Endothelial cell of umbilical vein (primary cell): ENCODE measurements around the gene ERBIN. TPM values are rescaled to one million over a fixed set of nuclear protein-coding genes. Genes with fewer than 3 reads are reported as not detected.

Source experiments
- BruUV-seq: library from RNA; stranded (reverse); fragments of 400-500 nt; replicated peaks from 2 replicates; lab custom pipeline; 2021; lab: Mats Ljungman, UMichigan
- CTCF ChIA-PET: fragments of 300-600, 350-600 bp; sonication (Branson Sonifier 250); formaldehyde crosslinking; loops from one replicate; lab custom pipeline; 2021; ENCODE audit warnings: antibody characterized with exemption, inconsistent platforms; lab: Charles Lee
- POLR2A ChIA-PET: fragments of 300-600, 350-600 bp; sonication (Branson Sonifier 250); formaldehyde crosslinking; loops from one replicate; lab custom pipeline; 2021; ENCODE audit warnings: antibody characterized with exemption, inconsistent platforms; lab: Charles Lee
- DNase-seq: peaks from one replicate; pipeline ENCODE4 v3.0.0-alpha.2; 2011; ENCODE audit warnings: low read depth, low spot score
- FAIRE-seq: peaks from 2 replicates; lab custom pipeline; 2011; peaks lifted over from hg19 to GRCh38; lab: Jason Lieb, UNC
- H2AFZ ChIP-seq: 2 replicates; pipeline ENCODE4 v1.6.0; 2012; ENCODE audit warnings: low read depth, low read length, control low read depth, inconsistent platforms
- H3K27ac ChIP-seq: 2 replicates; pipeline ENCODE4 v1.5.1; 2011; ENCODE audit warnings: low read depth, mild to moderate bottlenecking, control low read depth, low read length, moderate library complexity; ENCODE audit not compliant: insufficient read depth
- H3K27me3 ChIP-seq, 2 experiments: 2 replicates each; pipeline versions ENCODE4 v1.6.0 to v1.6.1; 2011; ENCODE audit warnings: low read length in 2 of 2, mixed read lengths in 1 of 2; ENCODE audit not compliant: control insufficient read depth in 2 of 2, insufficient read depth in 2 of 2
- H3K36me3 ChIP-seq, 2 experiments: 2 replicates in 1 of 2; 3 replicates in 1 of 2; pipeline ENCODE4 v1.5.1; 2011; ENCODE audit warnings: low read length in 2 of 2, mild to moderate bottlenecking in 1 of 2, moderate library complexity in 1 of 2; ENCODE audit not compliant: control insufficient read depth in 2 of 2, insufficient read depth in 2 of 2; ENCODE audit errors: extremely low read depth in 1 of 2
- H3K4me1 ChIP-seq: 3 replicates; pipeline ENCODE4 v1.5.1; 2011; ENCODE audit warnings: mild to moderate bottlenecking, low read length; ENCODE audit not compliant: control insufficient read depth, insufficient read depth; ENCODE audit errors: extremely low read depth
- H3K4me2 ChIP-seq: 2 replicates; pipeline ENCODE4 v1.6.1; 2011; ENCODE audit warnings: low read length, control low read depth, mixed read lengths; ENCODE audit not compliant: insufficient read depth
- H3K4me3 ChIP-seq, 3 experiments: fragments of 200-600 bp in 1 of 3; sonication (generic), shearing (Covaris generic) in 1 of 3; replicated peaks in 1 of 3; 2 replicates each; pipeline ENCODE4 v1.5.1; 2011 to 2016; ENCODE audit warnings: control low read depth in 3 of 3, low read length in 3 of 3, mild to moderate bottlenecking in 2 of 3, inconsistent platforms in 1 of 3, low read depth in 1 of 3, moderate library complexity in 1 of 3; ENCODE audit not compliant: insufficient read depth in 1 of 3
- H3K79me2 ChIP-seq: 2 replicates; pipeline ENCODE4 v1.6.0; 2012; ENCODE audit warnings: low read length, inconsistent platforms; ENCODE audit not compliant: control insufficient read depth, insufficient read depth
- H3K9ac ChIP-seq: replicated peaks from 2 replicates; pipeline ENCODE3; 2011; ENCODE audit warnings: low read length, control low read depth; ENCODE audit not compliant: insufficient read depth; ENCODE audit errors: extremely low read depth
- H3K9me1 ChIP-seq: replicated peaks from 3 replicates; pipeline ENCODE4 v1.6.0; 2011; ENCODE audit warnings: mild to moderate bottlenecking, low read length; ENCODE audit not compliant: control insufficient read depth, insufficient read depth; ENCODE audit errors: extremely low read depth
- H3K9me3 ChIP-seq: replicated peaks from 2 replicates; pipeline ENCODE4 v1.5.1; 2012; ENCODE audit warnings: low read length, inconsistent platforms; ENCODE audit not compliant: control insufficient read depth, insufficient read depth
- H4K20me1 ChIP-seq: replicated peaks from 2 replicates; pipeline ENCODE3; 2011; ENCODE audit warnings: mild to moderate bottlenecking, low read length; ENCODE audit not compliant: control insufficient read depth, insufficient read depth; ENCODE audit errors: extremely low read depth
- CTCF ChIP-seq, 2 donors: IDR thresholded peaks; 1 replicate in 1 of 2; 2 replicates in 1 of 2; pipeline ENCODE4 v1.5.1; 2011; ENCODE audit warnings: low read length in 2 of 2, mild to moderate bottlenecking in 2 of 2, moderate library complexity in 2 of 2, control low read depth in 1 of 2, inconsistent platforms in 1 of 2, low read depth in 1 of 2; ENCODE audit not compliant: insufficient read depth in 1 of 2; ENCODE audit errors: extremely low read depth in 1 of 2
- EZH2 ChIP-seq: IDR thresholded peaks from 2 replicates; pipeline ENCODE4 v1.6.1; 2012; ENCODE audit warnings: borderline replicate concordance, low read depth, mild to moderate bottlenecking, moderate library complexity, low read length, inconsistent platforms; ENCODE audit not compliant: severe bottlenecking
- FOS ChIP-seq: IDR thresholded peaks from 2 replicates; pipeline ENCODE4 v1.6.1; 2011; ENCODE audit warnings: mild to moderate bottlenecking, low read length, moderate library complexity, borderline replicate concordance; ENCODE audit not compliant: insufficient read depth
- GATA2 ChIP-seq: IDR thresholded peaks from 2 replicates; pipeline ENCODE4 v1.7.0; 2011; ENCODE audit warnings: low read depth, mild to moderate bottlenecking, moderate library complexity, mixed read lengths, low read length; ENCODE audit not compliant: insufficient read length, insufficient read depth
- JUN ChIP-seq: IDR thresholded peaks from 2 replicates; pipeline ENCODE4 v1.6.1; 2011; ENCODE audit warnings: borderline replicate concordance, low read depth; ENCODE audit not compliant: insufficient read length, insufficient read depth
- MAX ChIP-seq: IDR thresholded peaks from 2 replicates; pipeline ENCODE4 v1.6.1; 2011; ENCODE audit not compliant: insufficient read depth, insufficient read length
- MYC ChIP-seq: IDR thresholded peaks from one replicate; pipeline ENCODE4 v1.6.1; 2011; ENCODE audit warnings: mild to moderate bottlenecking, low read depth, low read length
- POLR2A ChIP-seq: IDR thresholded peaks from 2 replicates; pipeline ENCODE4 v1.6.1; 2012; ENCODE audit warnings: low read depth, mild to moderate bottlenecking, control low read depth, low read length
- POLR2AphosphoS5 ChIP-seq: IDR thresholded peaks from 2 replicates; pipeline ENCODE4 v1.6.1; 2012; ENCODE audit warnings: low read depth, mild to moderate bottlenecking, control low read depth, low read length, moderate library complexity; ENCODE audit not compliant: insufficient read depth
- dilution Hi-C: fragments of 300-500 bp; cut with MboI; formaldehyde crosslinking; loops from one replicate; pipeline ENCODE4 v1.15.0; 2019; ENCODE audit warnings: low sequenced_read_pairs; ENCODE audit not compliant: extremely low pct_ligation_motif_present
- intact Hi-C: fragments of 100-400 bp; cut with micrococcal nuclease; formaldehyde crosslinking; loops from one replicate; pipeline ENCODE4 v1.10.0; 2022
- polyA plus RNA-seq, 4 experiments: library from polyadenylated mRNA; depleted of rRNA in 3 of 4; stranded (reverse) in 3 of 4; unstranded in 1 of 4; fragments of >200 nt; gene quantifications; 2 replicates each; pipeline versions ENCODE4 v1.2.1 to v1.2.3, GENCODE V29; 2011 to 2012; ENCODE audit warnings: missing spikeins in 1 of 4
- total RNA-seq: library from RNA; stranded (reverse); gene quantifications from 2 replicates; pipeline ENCODE4 v1.2.3, GENCODE V29; 2021

Gene ERBIN
- total and polyA plus RNA-seq, 2 donors (not counting 3 experiments of a cell fraction or from before 2014, with no cell fraction given): 8.1 to 55.6 TPM

GRCh38 chr5:65933295-65933694, 6.9 kb downstream of the ERBIN start:
- H3K36me3 ChIP-seq: no peaks in the 10 kb centered on the region
- CTCF ChIA-PET: no interaction called here
- POLR2A ChIA-PET: no interaction called here

More at GRCh38 chr5:65933295-65933694, 6.9 kb downstream of the ERBIN start:
- intact Hi-C loops (no loop called here), dilution Hi-C loops (no loop called here)
- Histone ChIP-seq H3K9ac (no peak overlapping the region), H3K9me1 (no peaks in the 10 kb centered on the region), H3K9me3 (no peaks in the 10 kb centered on the region), H3K4me1 (peaks cover 14% of the 10 kb centered on the region), H3K27me3 (no peaks in the 10 kb centered on the region), H3K79me2 (peaks cover 99% of the 10 kb centered on the region), H4K20me1 (peaks cover 13% of the 10 kb centered on the region), H2AFZ (no peak overlapping the region), H3K4me2 (no peak overlapping the region), H3K4me3 (no peak overlapping the region), H3K27ac (no peak overlapping the region)
- no TSS peak for BruUV-seq
- no peak for FAIRE-seq
- TF ChIP-seq EZH2 (no peak), MYC (no peak), MAX (no peak), FOS (no peak), JUN (no peak), POLR2AphosphoS5 (no peak), CTCF (IDR thresholded peaks at IDR 0.05; ENCODE audit: extremely low read depth in 1 of 2, insufficient read depth in 1 of 2, low read depth in 1 of 2, low read length in 2 of 2) (no peak), GATA2 (no peak), POLR2A (no peak)
- no peak for DNase-seq
